GM11168 (cell line): ENCODE results near the gene ACACA.

Experiments
- in situ Hi-C: fragments of 300-500 bp; cut with MboI; formaldehyde crosslinking; loops from one replicate; pipeline ENCODE4 v1.12.0; 2022; ENCODE audit warnings: low sequenced_read_pairs; ENCODE audit not compliant: unreplicated experiment

ACACA gene

GRCh38 chr17:37247825-37248224 lies 158.8 kb downstream of the ACACA start:
- in situ Hi-C loops = loop anchor here (25.0 kb wide), 1 partner anchor 611 kb away; no protein-coding TSS in a partner anchor

DNA sequence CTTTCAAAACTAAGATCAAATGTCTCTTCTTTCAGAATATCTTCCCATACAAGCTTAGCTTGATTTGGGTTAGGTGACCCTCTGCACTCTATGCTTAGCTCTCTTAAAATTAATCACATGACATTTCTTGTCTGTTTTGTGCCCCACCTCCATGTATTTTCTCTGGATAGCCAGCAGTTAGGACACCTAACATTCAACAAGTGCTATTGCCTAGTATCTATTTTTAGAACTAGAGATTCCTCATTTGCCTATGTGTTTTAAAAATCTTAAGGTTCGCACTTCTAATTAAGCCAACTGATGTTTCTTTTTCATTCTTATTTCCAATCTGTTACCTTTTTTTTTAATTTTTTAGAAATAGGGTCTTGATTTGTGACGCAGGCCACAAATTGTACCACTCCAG lies 160.6 kb downstream of the ACACA start:
- in situ Hi-C loops = loop anchor here (25.0 kb wide), 1 partner anchor 609 kb away; no protein-coding TSS in a partner anchor

DNA sequence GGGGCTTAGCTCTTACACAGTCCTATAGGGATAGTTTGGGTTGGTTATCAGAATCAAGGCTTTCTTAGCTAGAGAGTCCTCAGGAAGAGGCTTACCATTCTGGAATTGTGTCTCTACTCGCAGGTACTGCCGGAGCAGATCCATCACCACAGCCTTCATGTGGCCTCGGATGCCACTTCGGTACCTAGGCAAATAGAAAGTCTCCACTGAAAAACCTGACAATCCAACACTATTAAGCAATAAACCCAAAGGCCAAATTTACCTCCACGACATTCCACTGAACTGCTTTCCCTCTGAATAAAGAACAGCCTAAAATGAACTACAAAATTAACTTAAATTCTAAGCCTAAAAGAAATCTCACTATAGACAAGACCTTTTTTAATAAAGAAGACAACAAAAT lies 166.3 kb downstream of the ACACA start:
- in situ Hi-C loops = loop anchor here (25.0 kb wide), 1 partner anchor 603 kb away; no protein-coding TSS in a partner anchor

DNA sequence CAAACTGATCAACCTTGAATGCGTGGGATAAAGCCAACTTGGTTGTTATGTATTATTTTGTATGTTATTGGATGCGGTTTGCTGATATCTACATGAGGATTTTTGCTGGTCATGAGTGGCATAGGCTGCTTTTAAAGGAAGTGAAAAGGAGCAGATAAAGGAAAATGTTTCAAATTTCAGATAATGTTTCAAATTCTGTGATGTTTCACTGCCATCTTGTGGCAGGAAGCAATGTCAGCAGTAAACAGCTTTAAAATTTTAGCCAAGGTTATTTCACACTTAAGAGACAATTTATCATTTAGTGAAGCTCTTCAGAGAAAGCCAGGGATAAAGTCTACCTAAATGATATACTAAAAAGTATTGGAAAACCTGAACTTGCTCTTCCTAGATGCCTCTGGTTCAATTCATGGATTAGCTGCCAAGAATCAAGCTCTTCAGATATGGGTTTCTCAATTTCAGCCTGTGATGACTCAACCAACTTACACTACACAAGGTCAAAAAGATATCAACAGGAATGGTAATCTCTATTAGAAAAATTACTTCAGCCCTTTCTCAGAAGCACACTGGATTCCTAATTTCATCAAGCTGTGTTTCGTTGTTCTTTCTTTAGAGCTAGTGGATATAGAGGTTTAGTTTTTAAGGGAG lies 166.8 kb downstream of the ACACA start:
- in situ Hi-C loops = loop anchor here (25.0 kb wide), 1 partner anchor 603 kb away; no protein-coding TSS in a partner anchor

DNA sequence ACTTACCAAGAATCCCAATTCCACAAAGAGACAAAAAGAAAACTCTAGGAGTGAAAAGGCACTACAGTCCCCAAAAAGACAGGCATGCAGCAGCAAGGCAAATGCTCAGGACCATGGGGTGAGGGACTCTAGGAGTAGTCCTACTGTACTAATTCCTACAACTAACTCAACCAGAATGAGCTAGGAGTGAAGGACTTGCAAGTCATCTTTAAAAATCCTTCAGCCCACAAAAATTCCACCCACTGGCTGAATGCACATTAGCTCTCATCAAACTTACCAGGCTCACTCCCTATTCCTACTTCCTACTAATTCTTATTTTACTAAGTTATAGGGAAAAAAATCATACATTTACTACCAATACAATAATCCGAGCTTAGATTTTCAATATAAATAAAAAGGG lies 172.5 kb downstream of the ACACA start:
- in situ Hi-C loops = loop anchor here (25.0 kb wide), 1 partner anchor 597 kb away; no protein-coding TSS in a partner anchor

DNA sequence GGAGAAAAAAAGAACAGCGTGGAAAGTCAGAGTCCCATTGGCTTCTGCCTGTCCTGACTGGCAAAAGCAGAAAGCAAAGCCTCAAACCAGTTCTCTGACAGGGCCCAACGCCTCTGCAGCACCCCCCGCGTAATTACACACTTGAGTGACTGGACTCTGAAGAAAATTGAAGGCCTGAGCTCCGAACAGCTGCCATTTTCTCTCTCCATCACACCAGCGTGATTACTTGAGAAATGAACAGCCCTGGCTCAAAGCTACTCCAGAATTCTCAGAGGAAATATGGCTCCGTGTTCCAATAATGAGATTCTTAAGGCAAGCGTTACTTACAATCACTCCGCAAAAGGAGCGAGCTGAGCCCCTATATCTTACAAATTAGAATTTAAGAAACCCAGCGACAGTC lies 173.6 kb downstream of the ACACA start:
- in situ Hi-C loops = loop anchor here (25.0 kb wide), 1 partner anchor 596 kb away; no protein-coding TSS in a partner anchor

- in situ Hi-C loops = loop anchor here (25.0 kb wide), 1 partner anchor 595 kb away; no protein-coding TSS in a partner anchor
These were observed 174.7 kb downstream of the ACACA start for GRCh38 chr17:37231887-37232286.

GRCh38 chr17:37230633-37231032 lies 176.0 kb downstream of the ACACA start:
- in situ Hi-C loops = loop anchor here (25.0 kb wide), 1 partner anchor 593 kb away; no protein-coding TSS in a partner anchor

DNA sequence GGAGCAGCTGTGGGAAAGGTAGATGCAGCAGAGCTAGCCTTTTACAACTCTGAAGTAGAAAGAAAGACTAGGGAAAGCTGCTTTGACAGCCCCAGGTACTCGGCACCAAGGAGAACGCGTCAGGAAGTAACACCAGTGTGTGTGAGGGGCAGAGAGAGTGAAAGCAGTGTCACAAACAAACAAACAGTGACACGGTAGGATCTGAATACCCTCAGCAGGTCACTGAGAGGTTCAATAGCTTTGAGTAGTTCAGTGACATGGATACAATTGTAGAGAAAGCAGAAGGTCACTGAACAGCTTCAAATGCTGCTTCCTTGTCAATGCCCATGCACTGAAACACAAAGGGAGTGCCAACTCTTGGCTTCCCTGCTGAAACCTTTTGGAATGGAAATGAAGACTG lies 181.2 kb downstream of the ACACA start:
- in situ Hi-C loops = loop anchor here (25.0 kb wide), 1 partner anchor 588 kb away; no protein-coding TSS in a partner anchor

GRCh38 chr17:37221865-37222264 lies 184.8 kb downstream of the ACACA start:
- in situ Hi-C loops = no loop called here

GRCh38 chr17:37220607-37220953 lies 186.1 kb downstream of the ACACA start:
- in situ Hi-C loops = no loop called here

DNA sequence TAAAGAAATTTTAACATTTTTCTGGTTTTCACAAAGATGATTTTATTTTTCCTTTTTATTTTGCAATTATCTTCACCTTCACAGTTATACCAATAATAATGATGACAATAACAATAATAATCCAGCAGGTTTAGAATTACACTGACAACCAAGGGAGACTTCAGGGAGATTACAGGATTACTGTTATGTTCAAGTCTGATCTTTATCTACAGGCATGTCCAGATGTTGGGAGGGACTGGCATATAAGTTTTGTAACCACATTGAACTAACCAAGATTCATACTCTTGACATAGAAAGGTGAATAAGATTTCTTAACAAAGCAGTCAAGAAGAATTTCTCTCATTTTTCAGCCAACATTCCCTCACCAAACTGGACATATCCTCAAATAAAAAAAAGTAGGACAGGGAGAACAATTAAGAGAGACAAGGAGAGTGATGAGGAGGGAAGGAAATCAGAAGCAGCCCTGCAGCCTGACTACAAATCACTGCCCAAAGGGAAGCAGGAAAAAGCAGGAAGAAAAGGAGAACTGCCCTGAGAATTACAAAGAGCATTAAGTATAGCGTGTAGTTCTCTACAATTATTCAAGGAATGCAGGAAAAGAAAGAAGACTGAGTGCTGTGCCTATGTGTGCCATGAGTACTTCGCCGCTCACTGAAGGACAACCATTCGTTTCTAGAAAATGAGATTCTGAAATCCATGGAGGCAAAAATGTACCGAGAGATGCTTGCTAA lies 186.6 kb downstream of the ACACA start:
- in situ Hi-C loops = no loop called here

- in situ Hi-C loops = no loop called here
These were observed 187.8 kb downstream of the ACACA start for GRCh38 chr17:37218849-37219248.

- in situ Hi-C loops = no loop called here
These were observed 192.2 kb downstream of the ACACA start for GRCh38 chr17:37214416-37214815.

DNA sequence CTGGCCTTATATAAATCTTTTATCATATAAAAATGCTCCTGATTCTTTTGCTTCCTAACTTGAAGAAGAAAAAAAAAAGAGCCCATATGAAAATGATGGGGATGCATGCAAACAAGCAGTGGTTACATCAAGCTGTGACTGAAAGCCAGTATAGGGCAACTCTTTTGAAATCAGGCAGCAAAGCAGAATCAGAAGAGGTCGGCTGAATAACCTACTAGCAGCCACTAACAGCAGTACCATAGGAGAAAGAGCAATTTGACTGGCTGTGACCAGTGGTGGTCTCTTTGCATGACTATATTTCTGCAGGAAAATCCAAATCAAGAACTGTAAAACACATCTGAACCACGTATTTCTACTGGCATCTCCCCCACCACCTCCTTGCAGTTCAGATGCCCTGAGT lies 192.7 kb downstream of the ACACA start:
- in situ Hi-C loops = no loop called here

DNA sequence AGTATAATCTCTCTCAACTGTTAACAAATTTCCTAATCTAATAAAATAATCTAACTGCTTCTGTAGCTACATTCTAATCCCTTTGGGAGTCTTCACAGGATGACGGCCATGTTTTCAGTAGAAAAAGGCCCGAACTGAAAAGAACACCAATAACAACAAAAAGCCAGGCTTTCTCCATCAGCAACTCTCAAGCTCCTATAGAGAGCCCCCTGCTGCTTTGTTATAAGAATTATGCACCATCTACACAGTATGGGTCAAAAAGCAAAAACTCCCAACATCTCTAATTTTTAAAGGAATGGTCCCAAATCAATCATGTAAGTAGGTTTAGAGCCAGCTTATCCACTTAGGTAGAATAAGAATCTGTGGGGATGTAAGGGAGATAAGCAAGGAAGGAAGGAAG lies 194.5 kb downstream of the ACACA start:
- in situ Hi-C loops = no loop called here

GRCh38 chr17:37211136-37211535 lies 195.5 kb downstream of the ACACA start:
- in situ Hi-C loops = no loop called here

- in situ Hi-C loops = no loop called here
These were observed 199.5 kb downstream of the ACACA start for GRCh38 chr17:37207103-37207502.

DNA sequence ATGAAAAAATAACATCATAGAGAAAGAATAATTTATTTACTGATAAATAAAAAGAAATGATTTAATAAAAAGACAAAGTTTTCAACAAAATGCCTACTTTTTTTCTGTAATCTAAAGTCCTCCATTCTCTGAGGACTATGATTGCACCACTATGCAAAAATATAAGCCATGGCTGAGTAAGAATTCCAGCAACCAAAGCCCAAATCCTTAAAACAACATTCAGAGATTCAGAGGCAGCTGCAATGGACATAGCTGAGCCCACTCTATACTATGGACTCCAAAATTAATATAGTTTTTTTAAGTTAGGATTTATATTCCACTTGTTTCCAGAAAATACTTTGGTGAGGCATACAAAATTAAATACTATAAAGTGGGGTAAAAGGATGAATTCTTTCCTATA lies 200.3 kb downstream of the ACACA start:
- in situ Hi-C loops = no loop called here

DNA sequence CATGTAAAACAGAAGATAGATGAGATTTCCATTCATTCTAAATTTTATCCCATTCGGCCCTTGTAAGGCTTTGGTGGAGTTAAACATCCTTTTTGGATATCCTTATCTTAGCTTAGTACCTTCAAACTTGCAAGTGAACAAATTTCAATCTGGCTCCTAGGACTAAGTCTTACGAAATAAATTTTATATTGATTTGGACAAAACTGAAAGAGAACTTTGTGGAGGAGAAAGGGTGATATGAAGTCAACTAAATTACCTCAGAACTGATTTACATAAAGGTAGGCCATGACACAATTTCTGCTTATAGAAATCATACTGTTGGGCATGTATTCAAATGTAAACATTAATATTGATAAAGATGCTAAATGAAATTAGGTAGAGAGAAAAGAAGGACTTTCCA lies 206.1 kb downstream of the ACACA start:
- in situ Hi-C loops = no loop called here

DNA sequence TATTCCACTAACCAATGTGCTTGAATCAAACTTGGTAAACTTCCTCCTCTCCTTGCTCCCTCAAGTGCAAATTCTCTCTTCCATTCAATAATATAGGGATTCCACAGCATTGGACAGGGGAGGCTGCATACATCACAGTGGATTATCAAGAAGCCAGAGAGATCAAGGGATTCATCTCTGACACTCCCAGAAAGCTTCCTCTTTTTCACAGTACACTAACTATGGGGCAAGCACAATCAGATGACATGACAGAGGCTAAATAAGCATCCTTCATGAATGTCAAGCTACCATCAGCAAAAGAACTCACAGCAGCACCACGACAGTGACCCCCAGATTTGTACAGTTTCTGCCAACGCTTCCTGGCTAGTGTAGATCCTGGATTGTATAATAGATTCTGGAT lies 209.3 kb downstream of the ACACA start:
- in situ Hi-C loops = no loop called here
